B cell (primary cell): ENCODE results near the gene EHD3. TPM values are rescaled to one million over a fixed set of nuclear protein-coding genes. Genes with fewer than 3 reads are reported as not detected.

Source experiments
- ATAC-seq: fragments of 200-7000 bp; cut with Tn5 transposase; one replicate; pipeline ENCODE4 v1.10.0; 2021; ENCODE audit warnings: low read depth, mild to moderate bottlenecking, moderate number of reproducible peaks, moderate library complexity
- CTCF ChIA-PET: fragments of 350-600 bp; sonication (Branson Sonifier 250); formaldehyde crosslinking; loops from one replicate; lab custom pipeline; 2021; ENCODE audit warnings: antibody characterized with exemption, inconsistent platforms; lab: Charles Lee
- POLR2A ChIA-PET: fragments of 350-600 bp; sonication (Branson Sonifier 250); formaldehyde crosslinking; loops from one replicate; lab custom pipeline; 2021; ENCODE audit warnings: antibody characterized with exemption; lab: Charles Lee
- DNase-seq: peaks from one replicate; pipeline ENCODE4 v3.0.0; 2013
- H2AFZ ChIP-seq: 2 replicates; pipeline ENCODE4 v1.6.1; 2012; ENCODE audit warnings: mild to moderate bottlenecking, low read depth, low read length; ENCODE audit not compliant: insufficient read depth, poor library complexity, severe bottlenecking
- H3K27ac ChIP-seq, 2 donors: 1 replicate in 1 of 2; 2 replicates in 1 of 2; pipeline ENCODE4 v1.5.1; 2012 to 2013; ENCODE audit warnings: low read length in 2 of 2, mild to moderate bottlenecking in 2 of 2, moderate library complexity in 1 of 2
- H3K27me3 ChIP-seq, 4 experiments: fragments of 200-600 bp in 1 of 4; sonication (generic) in 1 of 4; replicated peaks in 1 of 4; 1 replicate in 2 of 4; 2 replicates in 2 of 4; pipeline versions ENCODE4 v1.6.1 to v1.7.0; 2013 to 2016; ENCODE audit warnings: low read length in 3 of 4, mild to moderate bottlenecking in 2 of 4, mixed read lengths in 1 of 4, moderate library complexity in 1 of 4; ENCODE audit not compliant: insufficient read depth in 4 of 4, control insufficient read depth in 3 of 4; ENCODE audit errors: control extremely low read depth in 1 of 4
- H3K36me3 ChIP-seq, 2 experiments: replicated peaks in 1 of 2; 1 replicate in 1 of 2; 2 replicates in 1 of 2; pipeline versions ENCODE4 v1.6.1 to v1.7.1; 2013; ENCODE audit warnings: low read length in 1 of 2; ENCODE audit not compliant: insufficient read depth in 2 of 2, control insufficient read depth in 1 of 2; ENCODE audit errors: control extremely low read depth in 1 of 2, extremely low read depth in 1 of 2
- H3K4me1 ChIP-seq, 2 donors: fragments of 200-600 bp in 1 of 2; sonication (generic) in 1 of 2; 1 replicate in 1 of 2; 2 replicates in 1 of 2; pipeline versions ENCODE4 v1.5.1 to v1.6.1; 2013 to 2017; ENCODE audit warnings: low read length in 2 of 2; ENCODE audit not compliant: control insufficient read depth in 2 of 2, insufficient read depth in 2 of 2
- H3K4me2 ChIP-seq: replicated peaks from 2 replicates; pipeline ENCODE3; 2012; ENCODE audit warnings: mild to moderate bottlenecking, low read depth, low read length; ENCODE audit not compliant: poor library complexity, severe bottlenecking
- H3K4me3 ChIP-seq, 5 experiments: fragments of 200-600 bp in 1 of 5; sonication (generic) in 1 of 5; 1 replicate in 3 of 5; 2 replicates in 2 of 5; pipeline versions ENCODE4 v1.5.1 to v1.7.0; 2011 to 2016; ENCODE audit warnings: low read length in 4 of 5, mild to moderate bottlenecking in 4 of 5, low read depth in 2 of 5, control low read depth in 1 of 5, moderate library complexity in 1 of 5; ENCODE audit not compliant: insufficient read depth in 1 of 5; ENCODE audit errors: control extremely low read depth in 1 of 5, extremely low read depth in 1 of 5
- H3K79me2 ChIP-seq: fragments of 200-600 bp; sonication (generic); one replicate; pipeline ENCODE4 v1.6.0; 2016; ENCODE audit warnings: low read length; ENCODE audit not compliant: control insufficient read depth, insufficient read depth
- H3K9ac ChIP-seq: fragments of 200-600 bp; sonication (generic); 2 replicates; pipeline ENCODE4 v1.6.1; 2017; ENCODE audit warnings: mild to moderate bottlenecking, low read length, moderate library complexity
- H3K9me3 ChIP-seq, 3 donors: one replicate each; pipeline versions ENCODE4 v1.6.1 to v1.7.1; 2013; ENCODE audit warnings: low read length in 2 of 3; ENCODE audit not compliant: control insufficient read depth in 2 of 3, insufficient read depth in 1 of 3; ENCODE audit errors: control extremely low read depth in 1 of 3
- H4K20me1 ChIP-seq: 2 replicates; pipeline ENCODE4 v1.6.0; 2012; ENCODE audit warnings: mild to moderate bottlenecking, low read length; ENCODE audit not compliant: insufficient read depth, control insufficient read depth, poor library complexity, severe bottlenecking
- H3K27ac Mint-ChIP-seq: one replicate; pipeline ENCODE4 v1.8.0; 2021; ENCODE audit warnings: mixed read lengths
- H3K27me3 Mint-ChIP-seq: one replicate; pipeline ENCODE4 v1.8.0; 2021; ENCODE audit warnings: mixed read lengths
- H3K4me1 Mint-ChIP-seq: one replicate; pipeline ENCODE4 v1.8.0; 2021; ENCODE audit warnings: mixed read lengths
- H3K4me3 Mint-ChIP-seq: one replicate; pipeline ENCODE4 v1.8.0; 2021; ENCODE audit warnings: mixed read lengths
- H3K9me3 Mint-ChIP-seq: one replicate; pipeline ENCODE4 v1.8.0; 2022; ENCODE audit warnings: mixed read lengths; ENCODE audit not compliant: insufficient read depth
- EZH2 ChIP-seq: IDR thresholded peaks from 2 replicates; pipeline ENCODE4 v1.6.1; 2012; ENCODE audit warnings: borderline replicate concordance, low read depth, mild to moderate bottlenecking, moderate library complexity, low read length; ENCODE audit not compliant: insufficient read depth, poor library complexity, severe bottlenecking
- WGBS: methylation state at CpG from one replicate; pipeline ENCODE4 v1.1.5; 2013; ENCODE audit warnings: missing lambda C conversion rate; ENCODE audit not compliant: insufficient coverage; 5-methylcytosine and 5-hydroxymethylcytosine counted together
- intact Hi-C: fragments of 100-400 bp; cut with micrococcal nuclease; formaldehyde crosslinking; loops from one replicate; pipeline ENCODE4 v1.10.0; 2022
- polyA plus RNA-seq: library from polyadenylated mRNA; depleted of rRNA; stranded (reverse); fragments of >200 nt; gene quantifications from 2 replicates; pipeline ENCODE4 v1.2.3, GENCODE V29; 2012
- total RNA-seq, 2 donors: library from RNA; stranded (reverse); fragments of 120-200 nt in 1 of 2; gene quantifications; 1 replicate in 1 of 2; 2 replicates in 1 of 2; pipeline versions ENCODE4 v1.2.3 to v1.2.4, GENCODE V29; 2013 to 2022
- TF ChIP-seq, protein P1 (sequence below): fragments of 200-600 bp; IDR thresholded peaks from one replicate; pipeline ENCODE4 v1.8.0; 2022; ENCODE audit warnings: antibody characterized with exemption, mild to moderate bottlenecking

Gene EHD3
- total and polyA plus RNA-seq, 2 donors (not counting 1 experiment from before 2014, with no cell fraction given), result 19.0 to 60.5 TPM

DNA sequence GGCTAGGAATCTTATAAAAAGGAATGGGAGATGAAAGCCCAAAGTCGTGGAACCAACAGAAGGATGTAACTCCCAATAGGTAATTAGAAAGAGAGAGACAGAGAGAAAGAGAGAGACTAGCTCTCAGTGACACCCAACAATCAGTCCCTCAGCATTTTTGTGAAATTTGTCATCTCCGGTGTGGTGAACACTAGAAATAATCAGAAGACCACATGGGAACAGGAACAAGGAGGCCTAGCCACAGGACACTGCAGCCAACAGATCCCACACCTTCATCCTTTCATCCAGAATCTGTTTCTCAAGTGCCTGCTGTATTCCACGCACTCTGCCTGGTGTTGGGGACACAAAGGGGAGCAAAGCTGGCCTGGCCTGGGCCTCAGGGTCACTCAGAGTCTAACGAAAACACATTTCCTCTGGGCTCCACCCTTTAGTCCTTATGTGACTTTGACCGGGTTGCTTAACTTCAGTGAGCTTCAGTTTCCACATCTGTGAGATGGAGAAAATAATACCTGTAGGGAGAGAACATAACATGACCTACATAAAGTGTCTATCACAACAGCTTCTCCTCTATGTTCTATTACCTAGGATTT lies 53.1 kb downstream of the EHD3 start:
- Histone ChIP-seq H3K27ac (no peak overlapping the region), H3K4me1 (no peaks in the 10 kb centered on the region), H2AFZ (no peak overlapping the region), H3K27me3 (no peaks in the 10 kb centered on the region), H3K9ac (no peak overlapping the region), H4K20me1 (no peaks in the 10 kb centered on the region), H3K36me3 (no peaks in the 10 kb centered on the region), H3K4me3 (no peak overlapping the region), H3K4me2 (no peak overlapping the region), H3K9me3 (no peaks in the 10 kb centered on the region), H3K79me2 (no peaks in the 10 kb centered on the region)
- no peak for ATAC-seq
- H3K9me3 Mint-ChIP-seq, result no peaks in the 10 kb centered on the region
- TF ChIP-seq, protein P1, sequence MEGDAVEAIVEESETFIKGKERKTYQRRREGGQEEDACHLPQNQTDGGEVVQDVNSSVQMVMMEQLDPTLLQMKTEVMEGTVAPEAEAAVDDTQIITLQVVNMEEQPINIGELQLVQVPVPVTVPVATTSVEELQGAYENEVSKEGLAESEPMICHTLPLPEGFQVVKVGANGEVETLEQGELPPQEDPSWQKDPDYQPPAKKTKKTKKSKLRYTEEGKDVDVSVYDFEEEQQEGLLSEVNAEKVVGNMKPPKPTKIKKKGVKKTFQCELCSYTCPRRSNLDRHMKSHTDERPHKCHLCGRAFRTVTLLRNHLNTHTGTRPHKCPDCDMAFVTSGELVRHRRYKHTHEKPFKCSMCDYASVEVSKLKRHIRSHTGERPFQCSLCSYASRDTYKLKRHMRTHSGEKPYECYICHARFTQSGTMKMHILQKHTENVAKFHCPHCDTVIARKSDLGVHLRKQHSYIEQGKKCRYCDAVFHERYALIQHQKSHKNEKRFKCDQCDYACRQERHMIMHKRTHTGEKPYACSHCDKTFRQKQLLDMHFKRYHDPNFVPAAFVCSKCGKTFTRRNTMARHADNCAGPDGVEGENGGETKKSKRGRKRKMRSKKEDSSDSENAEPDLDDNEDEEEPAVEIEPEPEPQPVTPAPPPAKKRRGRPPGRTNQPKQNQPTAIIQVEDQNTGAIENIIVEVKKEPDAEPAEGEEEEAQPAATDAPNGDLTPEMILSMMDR, result no peak
- no peak for TF ChIP-seq EZH2
- WGBS, result 89% methylated on average over 1 of the region's 5 CpGs
- CTCF ChIA-PET, result interaction anchor here (0.9 to 1.5 kb wide), 4 partner anchors 31 to 149 kb away, joined by 3 to 5 read pairs (median 4); partner anchors contain the start of genes CAPN14 and GALNT14
- peaks cover 7% of the 10 kb centered on the region for H3K4me1 Mint-ChIP-seq
- intact Hi-C loops, result no loop called here
- no peak for DNase-seq
- H3K4me3 Mint-ChIP-seq, result no peak overlapping the region
- POLR2A ChIA-PET, result no interaction called here
- H3K27me3 Mint-ChIP-seq, result no peaks in the 10 kb centered on the region
- H3K27ac Mint-ChIP-seq, result no peak overlapping the region

DNA sequence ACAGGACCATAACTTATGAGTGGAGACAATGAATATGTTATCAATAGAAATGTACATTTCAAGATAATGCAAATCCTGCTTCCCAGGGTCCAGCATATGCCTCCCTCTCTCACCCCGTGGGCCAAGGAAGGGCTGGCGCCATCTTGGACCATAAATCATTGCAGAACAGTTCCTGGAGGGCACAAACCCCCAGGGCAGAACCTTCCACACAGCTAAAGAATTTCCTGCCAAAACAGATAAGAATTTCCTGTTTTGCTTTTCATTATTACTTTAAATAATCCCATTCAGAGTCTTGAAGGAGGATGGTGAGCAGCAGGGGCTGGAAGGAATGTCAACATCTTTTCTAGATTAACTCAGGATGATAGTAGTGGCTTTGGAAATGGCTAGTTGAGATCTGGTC lies 53.7 kb downstream of the EHD3 start:
- Histone ChIP-seq H4K20me1 (no peaks in the 10 kb centered on the region), H3K27ac (no peak overlapping the region), H3K36me3 (no peaks in the 10 kb centered on the region), H3K4me1 (no peaks in the 10 kb centered on the region), H3K4me2 (no peak overlapping the region), H3K27me3 (no peaks in the 10 kb centered on the region), H3K9ac (no peak overlapping the region), H2AFZ (no peak overlapping the region), H3K79me2 (no peaks in the 10 kb centered on the region), H3K4me3 (no peak overlapping the region), H3K9me3 (no peaks in the 10 kb centered on the region)
- ChIA-PET CTCF (interaction anchor here (1.2 to 1.5 kb wide), 2 partner anchors 32 to 46 kb away, joined by 3 to 5 read pairs; no protein-coding TSS in a partner anchor), POLR2A (no interaction called here)
- no peak for TF ChIP-seq EZH2
- TF ChIP-seq, protein P1, result no peak
- Mint-ChIP-seq H3K9me3 (no peaks in the 10 kb centered on the region), H3K27me3 (no peaks in the 10 kb centered on the region), H3K27ac (no peak overlapping the region), H3K4me1 (peaks cover 7% of the 10 kb centered on the region), H3K4me3 (no peak overlapping the region)
- intact Hi-C loops, result no loop called here
- DNase-seq, result no peak
- WGBS, result 17% methylated on average over 1 of the region's 2 CpGs
- no peak for ATAC-seq
